Measurements from ENCODE around the gene KRTAP5-4. TPM values are rescaled to one million over a fixed set of nuclear protein-coding genes. Genes with fewer than 3 reads are reported as not detected.
"Not testable (repeated sequence)": the region's sequence is repeated elsewhere in the genome, so short reads cannot be mapped to it uniquely, and the experiment has no call there.

The KRTAP5-4 gene
- total RNA-seq, 1 donor, result not detected

DNA sequence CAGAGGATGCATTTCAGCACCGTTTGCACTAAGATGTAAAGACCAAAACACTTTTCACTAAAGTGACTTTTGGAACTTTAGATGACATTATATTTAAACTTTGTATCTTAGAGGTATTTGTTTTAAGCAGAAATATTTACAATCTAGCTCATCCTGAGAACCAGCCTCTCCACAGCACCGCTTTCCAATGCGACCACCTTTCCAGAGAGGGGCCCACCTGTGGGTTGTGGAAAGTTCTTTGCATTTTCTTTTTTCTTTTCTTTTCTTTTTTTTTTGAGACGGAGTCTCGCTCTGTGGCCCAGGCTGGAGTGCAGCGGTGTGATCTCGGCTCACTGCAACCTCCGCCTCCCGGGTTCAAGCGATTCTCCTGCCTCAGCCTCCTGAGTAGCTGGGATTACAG is 24.6 kb upstream of the KRTAP5-4 start:
- not testable (repeated sequence) for H3K9me3 ChIP-seq (ENCODE audit: low read depth, low read length); H3K4me3 ChIP-seq (ENCODE audit: low read length); H3K27me3 ChIP-seq (ENCODE audit: insufficient read depth, low read length); H3K4me1 ChIP-seq (ENCODE audit: insufficient read depth, low read length)

DNA sequence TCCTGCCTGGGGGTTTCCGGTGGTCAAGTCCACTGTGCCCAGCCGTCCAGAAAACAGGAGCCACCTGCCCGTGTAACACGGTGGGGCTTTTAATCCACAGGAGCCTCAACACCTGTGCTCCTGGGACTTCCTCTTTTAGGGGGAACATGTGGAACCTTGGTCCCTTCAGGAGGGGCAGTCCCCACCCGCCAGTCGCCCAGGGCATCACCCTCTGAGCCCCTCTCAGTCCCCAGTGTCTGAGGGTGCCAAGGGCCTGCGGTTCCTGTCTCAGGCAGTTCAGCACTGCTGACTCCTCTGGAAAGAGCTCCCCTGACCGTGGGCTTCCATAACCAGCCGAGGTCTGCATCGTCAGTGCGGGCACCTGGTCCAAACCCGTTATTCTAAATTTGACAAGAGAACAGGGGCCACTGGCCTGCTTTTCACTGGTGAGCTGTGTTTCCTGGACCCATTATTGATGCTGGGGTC is 23.5 kb upstream of the KRTAP5-4 start:
- H3K4me1 ChIP-seq (ENCODE audit: insufficient read depth, low read length), result no peaks in the 10 kb centered on the region
- no peaks in the 10 kb centered on the region for H3K9me3 ChIP-seq (ENCODE audit: low read depth, low read length)
- H3K4me3 ChIP-seq (ENCODE audit: low read length), result no peak overlapping the region
- H3K27me3 ChIP-seq (ENCODE audit: insufficient read depth, low read length), result no peaks in the 10 kb centered on the region

DNA sequence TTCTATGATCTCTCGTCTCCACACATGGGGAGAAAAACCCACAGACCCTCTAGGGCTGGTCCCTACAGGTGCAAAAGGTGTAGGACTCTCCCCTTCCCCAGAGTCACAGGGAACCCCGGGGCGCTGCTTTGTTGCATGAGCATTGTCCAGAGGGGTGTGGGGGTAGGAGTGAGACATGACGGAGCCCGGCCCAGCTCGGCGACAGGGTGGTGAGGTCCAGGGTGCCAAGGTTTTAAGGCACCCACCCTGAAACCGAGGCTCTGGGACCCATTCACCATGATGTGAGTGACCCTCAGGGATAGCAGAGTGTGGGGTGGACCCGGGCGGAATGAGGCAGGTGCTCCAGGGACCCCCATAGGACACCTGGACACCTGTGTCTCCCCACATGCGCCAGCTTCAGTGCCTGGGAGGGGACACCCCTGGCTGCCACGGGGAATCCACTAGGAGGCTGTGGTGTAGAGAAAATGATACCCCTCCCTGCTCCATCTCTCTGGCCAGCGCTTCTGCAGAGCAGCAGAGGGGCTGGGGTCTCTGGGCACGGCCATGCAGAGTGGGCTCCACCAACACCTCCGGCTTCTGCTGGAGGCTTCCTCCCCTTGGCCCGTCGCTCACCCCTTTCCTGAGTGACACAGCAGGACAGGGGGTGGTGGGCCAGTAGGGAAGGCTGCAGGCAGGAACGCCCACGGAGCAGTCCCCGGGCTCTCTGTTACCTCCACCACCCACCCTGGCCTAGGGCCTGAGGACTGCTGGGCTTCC is 22.8 kb upstream of the KRTAP5-4 start:
- no peaks in the 10 kb centered on the region for H3K27me3 ChIP-seq (ENCODE audit: insufficient read depth, low read length)
- no peak overlapping the region for H3K4me3 ChIP-seq (ENCODE audit: low read length)
- H3K9me3 ChIP-seq (ENCODE audit: low read depth, low read length), result no peaks in the 10 kb centered on the region
- no peaks in the 10 kb centered on the region for H3K4me1 ChIP-seq (ENCODE audit: insufficient read depth, low read length)

DNA sequence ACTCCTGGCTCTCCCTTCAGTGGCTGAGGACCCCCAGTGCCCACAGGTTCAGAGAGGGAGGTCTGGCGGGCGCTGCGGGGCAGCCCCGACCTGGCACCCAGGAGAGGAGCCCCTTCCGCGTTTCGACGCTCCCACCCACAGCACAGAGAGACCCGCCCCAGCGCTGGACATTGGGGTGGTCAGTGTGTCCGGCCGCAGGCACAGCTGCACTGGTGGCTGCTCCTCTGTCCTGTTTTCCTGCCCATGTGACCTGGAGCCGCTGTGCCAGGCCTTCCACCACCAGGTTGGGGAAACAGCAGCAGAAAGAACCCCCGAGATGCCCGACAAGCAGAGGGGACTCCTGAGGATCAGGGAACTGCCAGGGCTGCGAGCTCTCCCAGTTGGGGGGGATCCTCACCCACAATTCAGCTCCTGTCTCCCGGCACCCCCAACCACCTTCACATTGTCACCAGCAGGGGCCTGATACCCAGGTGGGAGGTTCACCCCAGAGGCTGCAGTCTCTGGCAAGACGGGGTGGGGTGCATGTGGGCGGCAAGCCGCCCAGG is 21.3 kb upstream of the KRTAP5-4 start:
- H3K9me3 ChIP-seq (ENCODE audit: low read depth, low read length), result no peaks in the 10 kb centered on the region
- H3K27me3 ChIP-seq (ENCODE audit: insufficient read depth, low read length), result no peaks in the 10 kb centered on the region
- H3K4me3 ChIP-seq (ENCODE audit: low read length), result no peak overlapping the region
- H3K4me1 ChIP-seq (ENCODE audit: insufficient read depth, low read length), result no peaks in the 10 kb centered on the region

DNA sequence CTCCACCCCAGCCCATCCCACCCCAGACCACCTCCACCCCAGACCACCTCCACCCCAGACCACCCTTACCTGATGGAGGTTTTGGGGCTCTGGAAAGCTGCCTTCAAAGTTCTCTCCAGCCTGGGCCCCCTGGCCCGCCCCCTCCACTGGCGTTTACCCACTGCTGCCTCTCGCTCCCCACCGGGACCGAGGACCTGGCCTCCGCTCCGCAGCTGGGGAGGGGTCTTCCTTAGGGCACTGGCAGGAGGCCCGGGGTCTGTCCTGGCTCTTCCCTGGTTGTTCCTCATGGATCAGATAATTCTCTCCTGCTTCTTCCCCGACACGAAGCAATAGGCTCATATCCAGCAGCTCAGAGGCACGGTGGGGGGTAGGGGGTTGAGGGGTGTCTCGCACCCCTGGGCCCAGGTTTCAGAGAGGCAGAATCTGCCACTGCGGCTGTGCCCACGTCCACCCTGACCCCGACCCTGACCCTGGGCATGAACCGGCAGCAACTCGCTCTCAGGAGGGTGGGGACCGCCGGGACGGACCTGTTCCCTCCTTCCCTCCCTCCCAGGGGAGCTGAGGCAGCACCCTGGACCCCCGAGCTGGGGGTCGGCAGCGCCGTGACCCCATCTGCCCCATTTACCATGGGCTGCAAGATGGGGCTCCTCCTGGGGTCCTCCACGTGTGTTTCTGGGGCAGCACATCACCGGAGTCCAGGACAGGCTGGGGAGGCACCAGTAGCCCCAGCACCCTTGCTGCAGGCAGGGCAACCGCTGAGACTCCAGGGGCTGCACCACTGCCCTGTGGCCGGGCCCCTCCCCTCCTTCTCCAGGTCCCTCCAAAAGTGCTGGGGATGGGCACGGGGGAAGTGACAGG is 20.6 kb upstream of the KRTAP5-4 start:
- Histone ChIP-seq H3K27me3 (ENCODE audit: insufficient read depth, low read length) (no peaks in the 10 kb centered on the region), H3K4me3 (ENCODE audit: low read length) (no peak overlapping the region), H3K9me3 (ENCODE audit: low read depth, low read length) (no peaks in the 10 kb centered on the region), H3K4me1 (ENCODE audit: insufficient read depth, low read length) (no peaks in the 10 kb centered on the region)

DNA sequence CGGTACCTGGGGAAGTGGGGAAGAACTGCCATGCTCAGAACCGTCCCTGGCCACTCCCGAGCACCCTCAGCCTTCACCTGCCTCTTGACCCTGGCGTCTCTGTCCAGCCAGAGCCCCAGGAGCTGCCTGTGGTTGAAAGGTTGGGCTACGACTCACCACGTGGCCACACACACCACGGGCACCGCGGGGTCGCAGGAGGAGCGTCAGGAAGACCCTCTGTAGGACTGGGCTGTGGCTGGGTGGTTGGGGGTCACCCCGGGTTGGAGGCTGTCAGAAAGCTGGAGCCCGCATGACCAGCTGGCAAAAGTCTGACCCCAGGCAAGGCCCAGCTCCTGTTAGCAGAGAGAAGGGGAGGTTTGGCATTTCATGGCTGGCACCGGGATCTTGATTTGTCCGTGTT is 19.2 kb upstream of the KRTAP5-4 start:
- no peaks in the 10 kb centered on the region for H3K9me3 ChIP-seq (ENCODE audit: low read depth, low read length)
- H3K4me3 ChIP-seq (ENCODE audit: low read length), result no peak overlapping the region
- H3K4me1 ChIP-seq (ENCODE audit: insufficient read depth, low read length), result no peaks in the 10 kb centered on the region
- H3K27me3 ChIP-seq (ENCODE audit: insufficient read depth, low read length), result no peaks in the 10 kb centered on the region

- Histone ChIP-seq H3K9me3 (ENCODE audit: low read depth, low read length) (no peaks in the 10 kb centered on the region), H3K4me3 (ENCODE audit: low read length) (no peak overlapping the region), H3K27me3 (ENCODE audit: insufficient read depth, low read length) (no peaks in the 10 kb centered on the region), H3K4me1 (ENCODE audit: insufficient read depth, low read length) (no peaks in the 10 kb centered on the region)
Observed at GRCh38 chr11:1640076-1640946, 18.4 kb upstream of the KRTAP5-4 start.

DNA sequence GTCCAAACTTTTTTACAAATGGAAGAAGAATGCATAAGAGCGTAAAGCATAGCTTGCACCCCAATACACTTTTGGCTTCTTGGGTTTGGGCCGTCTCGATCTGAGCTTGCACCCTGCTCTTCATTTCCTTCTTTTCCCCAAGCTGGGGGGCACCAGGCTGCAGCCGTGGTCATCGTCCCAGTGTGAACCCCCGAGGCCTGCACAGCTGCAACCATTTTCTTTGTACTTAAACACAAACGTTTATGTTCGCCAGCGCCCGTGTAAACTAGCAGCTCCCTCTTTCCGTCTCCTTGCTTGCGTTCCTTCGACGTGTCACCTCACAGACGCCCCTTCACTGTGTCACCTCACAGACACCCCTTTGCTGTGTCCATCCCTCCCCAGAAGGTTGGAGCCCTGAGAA is 17.7 kb upstream of the KRTAP5-4 start:
- H3K27me3 ChIP-seq (ENCODE audit: insufficient read depth, low read length), result no peaks in the 10 kb centered on the region
- H3K9me3 ChIP-seq (ENCODE audit: low read depth, low read length), result no peaks in the 10 kb centered on the region
- H3K4me1 ChIP-seq (ENCODE audit: insufficient read depth, low read length), result no peaks in the 10 kb centered on the region

DNA sequence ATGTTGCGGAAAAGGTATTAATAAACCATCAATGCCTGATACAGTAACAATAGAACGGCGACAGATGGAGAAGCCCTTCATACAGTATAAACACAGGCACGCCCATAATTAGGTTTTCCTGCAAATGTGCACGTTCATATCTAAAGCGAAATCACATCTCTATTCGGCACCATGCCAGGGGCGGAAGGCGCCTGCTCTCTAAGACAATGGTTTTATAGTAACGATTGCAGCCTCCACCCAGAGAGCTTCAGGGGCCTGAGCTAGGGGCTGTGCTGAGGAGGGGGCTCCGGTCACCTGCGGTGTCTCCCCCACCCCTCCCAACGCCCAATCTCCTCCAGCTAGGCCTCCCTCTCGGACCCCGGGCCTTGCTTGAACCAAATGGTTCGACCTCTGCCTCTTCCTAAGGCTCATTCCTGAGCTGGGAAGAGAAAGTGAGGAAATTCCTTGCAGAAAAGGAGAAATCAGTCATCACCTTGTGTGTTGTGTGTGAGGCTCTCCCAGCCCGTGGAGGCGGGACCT is 17.2 kb upstream of the KRTAP5-4 start:
- Histone ChIP-seq H3K27me3 (ENCODE audit: insufficient read depth, low read length) (no peaks in the 10 kb centered on the region), H3K4me3 (ENCODE audit: low read length) (no peak overlapping the region), H3K9me3 (ENCODE audit: low read depth, low read length) (no peaks in the 10 kb centered on the region), H3K4me1 (ENCODE audit: insufficient read depth, low read length) (no peaks in the 10 kb centered on the region)

More for the DNA sequence above, 17.7 kb upstream of the KRTAP5-4 start:
- H3K4me3 ChIP-seq (ENCODE audit: low read length), result no peak overlapping the region

DNA sequence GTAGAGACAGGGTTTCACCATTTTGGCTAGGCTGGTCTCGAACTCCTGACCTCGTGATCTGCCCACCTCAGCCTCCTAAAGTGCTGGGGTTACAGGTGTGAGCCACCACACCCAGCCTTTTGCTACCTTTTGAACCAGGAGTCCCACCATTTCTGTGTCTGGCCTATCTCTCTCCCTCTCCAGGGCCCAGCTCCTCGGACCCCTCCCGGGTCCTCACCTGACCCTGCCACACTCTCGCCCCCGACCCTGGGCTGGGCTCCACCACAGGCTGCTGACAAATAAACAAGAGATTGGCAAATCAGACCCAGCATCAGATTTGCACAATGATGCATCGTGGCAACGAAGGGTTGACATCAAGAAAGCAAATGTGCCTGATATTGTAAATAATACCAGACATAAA is 16.4 kb upstream of the KRTAP5-4 start:
- Histone ChIP-seq H3K4me3 (ENCODE audit: low read length) (no peak overlapping the region), H3K4me1 (ENCODE audit: insufficient read depth, low read length) (no peaks in the 10 kb centered on the region), H3K27me3 (ENCODE audit: insufficient read depth, low read length) (no peaks in the 10 kb centered on the region), H3K9me3 (ENCODE audit: low read depth, low read length) (no peaks in the 10 kb centered on the region)

DNA sequence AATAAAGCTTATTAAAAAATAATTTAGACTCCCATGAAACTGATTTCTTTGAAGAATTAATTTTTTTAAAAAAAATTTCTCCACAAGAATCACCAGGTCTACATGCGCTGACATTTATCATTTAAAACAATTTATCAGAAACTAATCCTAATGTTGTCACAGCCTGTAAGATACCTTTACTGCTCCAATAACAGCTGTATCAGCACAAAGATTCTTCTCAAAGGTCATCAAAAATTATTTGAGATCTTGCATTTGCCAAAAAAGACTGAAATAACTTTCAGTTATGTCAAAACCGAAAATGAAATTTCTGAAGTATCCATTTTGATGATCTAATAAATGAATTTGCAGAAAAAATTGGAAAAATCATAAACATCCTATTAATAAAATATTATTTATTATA is 15.7 kb upstream of the KRTAP5-4 start:
- Histone ChIP-seq H3K4me1 (ENCODE audit: insufficient read depth, low read length) (no peaks in the 10 kb centered on the region), H3K4me3 (ENCODE audit: low read length) (no peak overlapping the region), H3K9me3 (ENCODE audit: low read depth, low read length) (no peaks in the 10 kb centered on the region), H3K27me3 (ENCODE audit: insufficient read depth, low read length) (no peaks in the 10 kb centered on the region)

- Histone ChIP-seq H3K27me3 (ENCODE audit: insufficient read depth, low read length) (no peaks in the 10 kb centered on the region), H3K9me3 (ENCODE audit: low read depth, low read length) (no peaks in the 10 kb centered on the region), H3K4me3 (ENCODE audit: low read length) (no peak overlapping the region), H3K4me1 (ENCODE audit: insufficient read depth, low read length) (no peaks in the 10 kb centered on the region)
Observed at GRCh38 chr11:1636291-1636950, 14.5 kb upstream of the KRTAP5-4 start.

DNA sequence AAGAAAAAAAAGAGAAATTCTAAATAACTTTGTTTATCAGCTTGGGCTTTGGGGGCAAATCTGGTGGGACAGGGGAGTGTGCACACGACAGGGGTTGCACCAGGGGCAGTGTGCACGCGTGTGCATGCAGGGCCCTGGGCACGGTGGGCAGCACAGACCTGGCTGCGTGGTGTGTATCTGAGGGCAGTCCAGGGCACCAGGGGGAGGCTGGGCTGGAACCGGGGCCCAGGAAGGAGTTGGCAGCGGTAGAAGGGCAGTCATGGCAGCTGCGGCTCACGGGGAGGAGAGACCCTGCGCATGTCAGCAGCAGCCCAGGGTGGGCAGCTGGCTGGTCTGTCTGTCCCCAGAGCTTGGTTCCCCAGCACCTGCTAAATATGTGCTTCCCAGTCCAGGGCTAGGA is 11.9 kb upstream of the KRTAP5-4 start:
- no peaks in the 10 kb centered on the region for H3K4me1 ChIP-seq (ENCODE audit: insufficient read depth, low read length)
- peaks cover 2% of the 10 kb centered on the region for H3K27me3 ChIP-seq (ENCODE audit: insufficient read depth, low read length)
- no peaks in the 10 kb centered on the region for H3K9me3 ChIP-seq (ENCODE audit: low read depth, low read length)
- H3K4me3 ChIP-seq (ENCODE audit: low read length), result no peak overlapping the region

GRCh38 chr11:1632053-1632714 is 10.2 kb upstream of the KRTAP5-4 start:
- H3K4me1 ChIP-seq (ENCODE audit: insufficient read depth, low read length), result no peaks in the 10 kb centered on the region
- peaks cover 2% of the 10 kb centered on the region for H3K27me3 ChIP-seq (ENCODE audit: insufficient read depth, low read length)
- no peak overlapping the region for H3K4me3 ChIP-seq (ENCODE audit: low read length)
- no peaks in the 10 kb centered on the region for H3K9me3 ChIP-seq (ENCODE audit: low read depth, low read length)

Data from mononuclear cell (primary cell).